Sigmoid colon (tissue), 4 donors: ENCODE results near the gene DCAF11.

Experiments used
- CTCF ChIP-seq, 4 experiments: fragments of 450-650 bp in 3 of 4; fragments of 200-600 bp in 1 of 4; IDR thresholded peaks; one replicate each; pipeline ENCODE4 v1.5.1; 2016 to 2019; ENCODE audit warnings: antibody characterized with exemption in 4 of 4, mild to moderate bottlenecking in 3 of 4, moderate library complexity in 2 of 4
- EP300 ChIP-seq, 4 donors: sonication (generic); formaldehyde crosslinking; IDR thresholded peaks; one replicate each; pipeline ENCODE4 v1.6.1; 2017; ENCODE audit warnings: antibody characterized with exemption in 4 of 4
- POLR2A ChIP-seq, 2 donors: fragments of 450-650 bp; IDR thresholded peaks; one replicate each; pipeline ENCODE4 v1.6.1; 2016; ENCODE audit warnings: antibody characterized with exemption in 2 of 2, mild to moderate bottlenecking in 2 of 2, moderate library complexity in 2 of 2
- POLR2AphosphoS5 ChIP-seq, 4 donors: sonication (generic); formaldehyde crosslinking; IDR thresholded peaks; one replicate each; pipeline ENCODE4 v1.6.1; 2017; ENCODE audit warnings: antibody characterized with exemption in 4 of 4

DNA sequence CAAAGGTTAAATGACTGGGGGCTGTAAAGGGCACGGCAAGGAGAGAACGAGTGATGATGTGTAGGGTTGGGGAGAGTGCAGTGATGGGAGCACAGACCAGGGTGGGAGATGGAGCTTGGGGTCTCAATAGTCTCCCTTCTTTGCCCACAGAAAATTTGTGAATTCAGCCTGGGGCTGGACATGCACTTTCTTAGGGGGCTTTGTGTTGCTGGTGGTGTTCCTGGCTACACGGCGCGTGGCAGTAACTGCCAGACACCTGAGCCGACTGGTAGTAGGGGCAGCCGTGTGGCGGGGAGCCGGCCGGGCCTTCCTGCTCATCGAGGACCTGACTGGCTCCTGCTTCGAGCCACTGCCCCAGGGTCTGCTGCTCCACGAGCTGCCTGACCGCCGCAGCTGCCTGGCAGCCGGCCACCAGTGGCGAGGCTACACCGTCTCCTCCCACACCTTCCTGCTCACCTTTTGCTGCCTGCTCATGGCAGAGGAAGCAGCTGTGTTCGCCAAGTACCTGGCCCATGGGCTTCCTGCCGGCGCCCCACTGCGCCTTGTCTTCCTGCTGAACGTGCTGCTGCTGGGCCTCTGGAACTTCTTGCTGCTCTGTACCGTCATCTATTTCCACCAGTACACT lies 17.6 kb downstream of the DCAF11 start:
- TF ChIP-seq CTCF (IDR thresholded peaks at IDR 0.05), result no peak
- TF ChIP-seq EP300 (IDR thresholded peaks at IDR 0.05), result no peak
- TF ChIP-seq POLR2A (IDR thresholded peaks at IDR 0.05), result no peak
- no peak for TF ChIP-seq POLR2AphosphoS5 (IDR thresholded peaks at IDR 0.05)
